GM12878 (cell line): Measurements from ENCODE around the gene G2E3. TPM values are rescaled to one million over a fixed set of nuclear protein-coding genes. Genes with fewer than 3 reads are reported as not detected.

ENCODE experiments used
- ASH2L ChIP-seq: fragments of 300-600, 200-600 bp; sonication (generic); IDR thresholded peaks from 2 replicates; pipeline ENCODE4 v1.6.1; 2017; ENCODE audit warnings: low read depth, mild to moderate bottlenecking, borderline replicate concordance
- BACH1 ChIP-seq: fragments of 450-650 bp; IDR thresholded peaks from 2 replicates; pipeline ENCODE4 v1.6.1; 2017; ENCODE audit warnings: mild to moderate bottlenecking, borderline replicate concordance
- CBFB ChIP-seq: IDR thresholded peaks from 2 replicates; pipeline ENCODE4 v1.6.1; 2016; ENCODE audit warnings: antibody characterized with exemption, low read depth
- CREB1 ChIP-seq: IDR thresholded peaks from 2 replicates; pipeline ENCODE4 v1.6.1; 2012; ENCODE audit warnings: low read depth, mild to moderate bottlenecking, inconsistent platforms
- EP300 ChIP-seq, 2 experiments: fragments of 150-350 bp in 1 of 2; IDR thresholded peaks; 2 replicates each; pipeline ENCODE4 v1.6.1; 2011 to 2012; ENCODE audit warnings: low read depth in 2 of 2, low read length in 2 of 2, borderline replicate concordance in 1 of 2, improper control_type of control experiment in 1 of 2, inconsistent platforms in 1 of 2; ENCODE audit not compliant: control insufficient read depth in 1 of 2
- ESRRA ChIP-seq: IDR thresholded peaks from 2 replicates; pipeline ENCODE4 v1.6.1; 2012; ENCODE audit warnings: mild to moderate bottlenecking, low read length, improper control_type of control experiment
- GATAD2B ChIP-seq: fragments of 450-650 bp; conservative IDR thresholded peaks from 2 replicates; pipeline ENCODE4 v1.6.1; 2017; ENCODE audit warnings: low read depth, mild to moderate bottlenecking, moderate library complexity
- HCFC1 ChIP-seq: fragments of 150-350 bp; IDR thresholded peaks from 2 replicates; pipeline ENCODE4 v1.6.1; 2014; ENCODE audit warnings: low read length
- HDAC2 ChIP-seq: fragments of 200-600 bp; sonication (generic); IDR thresholded peaks from 2 replicates; pipeline ENCODE4 v1.6.1; 2017
- MTA2 ChIP-seq: fragments of 450-650 bp; IDR thresholded peaks from 2 replicates; pipeline ENCODE4 v1.6.1; 2016; ENCODE audit warnings: low read depth, mild to moderate bottlenecking, moderate library complexity
- NFXL1 ChIP-seq: fragments of 450-650 bp; IDR thresholded peaks from 2 replicates; pipeline ENCODE4 v1.6.1; 2017; ENCODE audit warnings: antibody characterized with exemption, mild to moderate bottlenecking, borderline replicate concordance
- PKNOX1 ChIP-seq: fragments of 450-650 bp; IDR thresholded peaks from 2 replicates; pipeline ENCODE4 v1.6.1; 2016; ENCODE audit warnings: mild to moderate bottlenecking
- POLR2AphosphoS5 ChIP-seq: IDR thresholded peaks from 2 replicates; pipeline ENCODE4 v1.6.1; 2011; ENCODE audit warnings: mild to moderate bottlenecking, low read length, inconsistent platforms
- SMAD5 ChIP-seq: IDR thresholded peaks from 2 replicates; pipeline ENCODE4 v1.6.1; 2016; ENCODE audit warnings: antibody characterized with exemption, low read depth
- SPI1 ChIP-seq: IDR thresholded peaks from 2 replicates; pipeline ENCODE4 v1.6.1; 2011; ENCODE audit warnings: low read depth, mild to moderate bottlenecking, low read length, moderate library complexity, borderline replicate concordance; ENCODE audit not compliant: insufficient read depth
- SREBF2 ChIP-seq: IDR thresholded peaks from 2 replicates; pipeline ENCODE4 v1.6.1; 2012; ENCODE audit warnings: mild to moderate bottlenecking, low read length
- SUZ12 ChIP-seq: fragments of 200-600 bp; sonication (generic); IDR thresholded peaks from one replicate; pipeline ENCODE4 v1.6.1; 2018; ENCODE audit warnings: antibody characterized with exemption, mild to moderate bottlenecking; ENCODE audit not compliant: unreplicated experiment
- TAF1 ChIP-seq: IDR thresholded peaks from 2 replicates; pipeline ENCODE4 v1.6.1; 2011; ENCODE audit warnings: mild to moderate bottlenecking, low read depth, low read length, borderline replicate concordance
- TBL1XR1 ChIP-seq: IDR thresholded peaks from 2 replicates; pipeline ENCODE4 v1.6.1; 2012; ENCODE audit warnings: low read depth, low read length, improper control_type of control experiment
- TCF3 ChIP-seq: IDR thresholded peaks from 2 replicates; pipeline ENCODE4 v1.6.1; 2012; ENCODE audit warnings: low read depth, mild to moderate bottlenecking, low read length, borderline replicate concordance; ENCODE audit not compliant: insufficient read depth
- ZNF24 ChIP-seq: fragments of 450-650 bp; IDR thresholded peaks from 2 replicates; pipeline ENCODE4 v1.6.1; 2017; ENCODE audit warnings: antibody characterized with exemption, mild to moderate bottlenecking
- ZZZ3 ChIP-seq: IDR thresholded peaks from 2 replicates; pipeline ENCODE4 v1.6.1; 2011; ENCODE audit warnings: low read depth; ENCODE audit not compliant: control insufficient read depth, insufficient read length
- polyA plus RNA-seq, 11 experiments: library from polyadenylated mRNA; depleted of rRNA in 4 of 11; unstranded in 6 of 11; stranded (reverse) in 5 of 11; fragments of >200 nt; fragmentation: Nextera tagmentation in 4 of 11; fragmentation: Illumina TruSeq in 1 of 11; extraction: Ambion mirVana in 4 of 11; extraction: Trizol in 1 of 11; gene quantifications; 1 replicate in 1 of 11; 2 replicates in 10 of 11; pipeline versions ENCODE4 v1.2.1 to v1.2.3, GENCODE V29; 2011 to 2016; ENCODE audit warnings: inconsistent platforms in 2 of 11, missing spikeins in 2 of 11, low read depth in 1 of 11
- total RNA-seq, 4 experiments: library from RNA; depleted of rRNA in 3 of 4; stranded (reverse); fragments of >200 nt in 3 of 4; fragmentation: Illumina TruSeq in 1 of 4; extraction: Trizol in 1 of 4; gene quantifications; 2 replicates each; pipeline versions ENCODE4 v1.2.1 to v1.2.3, GENCODE V29; 2013 to 2021
- TF ChIP-seq, protein P1 (sequence below): IDR thresholded peaks from 2 replicates; pipeline ENCODE4 v1.6.1; 2011; ENCODE audit warnings: low read depth, low read length, improper control_type of control experiment, borderline replicate concordance
- TF ChIP-seq, protein P2 (sequence below): fragments of 450-650 bp; formaldehyde crosslinking; IDR thresholded peaks from 2 replicates; pipeline ENCODE4 v1.4.0; 2020; ENCODE audit warnings: mild to moderate bottlenecking, moderate library complexity
- TF ChIP-seq, protein P3 (sequence below): IDR thresholded peaks from 2 replicates; pipeline ENCODE4 v1.6.1; 2011; ENCODE audit warnings: low read depth, mild to moderate bottlenecking, low read length, moderate library complexity, borderline replicate concordance; ENCODE audit errors: extremely low read depth

Gene G2E3
- total and polyA plus RNA-seq, 10 of the 15 experiments (the other 5 are each of a cell fraction or from before 2014, with no cell fraction given) = 10.0 to 38.0 (median 21.1) TPM

DNA sequence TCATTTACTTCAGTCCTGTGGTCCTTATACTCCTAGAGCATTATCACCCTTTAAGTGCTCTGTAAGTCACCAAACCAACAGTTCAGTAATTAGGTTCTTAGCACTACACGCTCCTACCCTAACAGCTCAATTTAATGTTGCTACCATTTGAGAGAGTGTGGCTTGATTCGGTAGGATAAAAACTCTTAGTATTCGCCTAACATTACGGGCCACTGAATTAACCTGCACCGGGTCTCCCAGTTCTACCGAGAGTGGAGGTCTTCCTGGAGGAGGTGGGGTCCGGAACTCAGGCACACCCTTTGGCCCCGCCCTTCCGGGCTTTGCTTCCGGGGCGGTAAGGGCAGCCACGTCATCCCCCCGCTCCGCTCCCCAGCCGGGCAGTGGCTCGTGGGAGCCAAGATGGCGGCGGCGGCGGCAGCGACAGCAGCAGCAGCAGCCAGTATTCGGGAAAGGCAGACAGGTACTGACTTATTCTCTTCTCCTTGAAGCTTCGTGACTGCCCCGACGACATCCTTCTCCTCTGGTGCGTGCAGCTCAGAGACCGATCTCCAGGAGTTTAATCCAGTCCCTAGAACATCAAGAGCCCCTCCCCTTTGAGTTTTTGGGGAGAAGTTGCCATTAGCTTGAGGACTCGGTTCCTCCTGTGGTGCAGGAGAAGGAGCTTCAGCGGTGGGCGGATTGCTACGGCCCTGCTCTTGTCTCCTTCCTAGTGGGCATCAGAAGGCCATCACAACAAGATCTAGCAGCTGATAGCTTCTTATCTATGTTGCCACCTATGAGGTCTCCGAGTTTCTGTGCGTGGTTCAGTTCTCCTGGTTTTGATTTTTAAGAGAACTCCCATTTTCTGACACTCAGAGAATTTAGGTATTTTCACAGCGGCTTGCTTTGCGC lies 63.2 kb downstream of the G2E3 start, which contains the start of gene SCFD1 (continued):
- TF ChIP-seq TCF3 (peak; percentile 64; the same call in 1 of the 2 replicates), CREB1 (peak; percentile 93), SPI1 (0 out of 2 replicates have a peak, but pooled peaks have one; percentile 11), SREBF2 (no peak), TAF1 (peak; percentile 96), PKNOX1 (peak; percentile 31; the same call in 1 of the 2 replicates), ZZZ3 (no peak), BACH1 (peak; percentile 65), POLR2AphosphoS5 (peak; percentile 92), CBFB (peak; percentile 62), HDAC2 (no peak), ESRRA (no peak), TBL1XR1 (0 out of 2 replicates have a peak, but pooled peaks have one; percentile 20), MTA2 (peak; percentile 66), ZNF24 (no peak), SMAD5 (peak; percentile 93), EP300 (IDR thresholded peaks at IDR 0.05; ENCODE audit: borderline replicate concordance in 1 of 2, control insufficient read depth in 1 of 2, low read depth in 2 of 2, low read length in 2 of 2) (no peak), SUZ12 (no peak), HCFC1 (peak; percentile 70), NFXL1 (no peak), ASH2L (no peak), GATAD2B (peak; percentile 83)
- TF ChIP-seq, protein P1, sequence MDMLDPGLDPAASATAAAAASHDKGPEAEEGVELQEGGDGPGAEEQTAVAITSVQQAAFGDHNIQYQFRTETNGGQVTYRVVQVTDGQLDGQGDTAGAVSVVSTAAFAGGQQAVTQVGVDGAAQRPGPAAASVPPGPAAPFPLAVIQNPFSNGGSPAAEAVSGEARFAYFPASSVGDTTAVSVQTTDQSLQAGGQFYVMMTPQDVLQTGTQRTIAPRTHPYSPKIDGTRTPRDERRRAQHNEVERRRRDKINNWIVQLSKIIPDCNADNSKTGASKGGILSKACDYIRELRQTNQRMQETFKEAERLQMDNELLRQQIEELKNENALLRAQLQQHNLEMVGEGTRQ = no peak
- TF ChIP-seq, protein P2, sequence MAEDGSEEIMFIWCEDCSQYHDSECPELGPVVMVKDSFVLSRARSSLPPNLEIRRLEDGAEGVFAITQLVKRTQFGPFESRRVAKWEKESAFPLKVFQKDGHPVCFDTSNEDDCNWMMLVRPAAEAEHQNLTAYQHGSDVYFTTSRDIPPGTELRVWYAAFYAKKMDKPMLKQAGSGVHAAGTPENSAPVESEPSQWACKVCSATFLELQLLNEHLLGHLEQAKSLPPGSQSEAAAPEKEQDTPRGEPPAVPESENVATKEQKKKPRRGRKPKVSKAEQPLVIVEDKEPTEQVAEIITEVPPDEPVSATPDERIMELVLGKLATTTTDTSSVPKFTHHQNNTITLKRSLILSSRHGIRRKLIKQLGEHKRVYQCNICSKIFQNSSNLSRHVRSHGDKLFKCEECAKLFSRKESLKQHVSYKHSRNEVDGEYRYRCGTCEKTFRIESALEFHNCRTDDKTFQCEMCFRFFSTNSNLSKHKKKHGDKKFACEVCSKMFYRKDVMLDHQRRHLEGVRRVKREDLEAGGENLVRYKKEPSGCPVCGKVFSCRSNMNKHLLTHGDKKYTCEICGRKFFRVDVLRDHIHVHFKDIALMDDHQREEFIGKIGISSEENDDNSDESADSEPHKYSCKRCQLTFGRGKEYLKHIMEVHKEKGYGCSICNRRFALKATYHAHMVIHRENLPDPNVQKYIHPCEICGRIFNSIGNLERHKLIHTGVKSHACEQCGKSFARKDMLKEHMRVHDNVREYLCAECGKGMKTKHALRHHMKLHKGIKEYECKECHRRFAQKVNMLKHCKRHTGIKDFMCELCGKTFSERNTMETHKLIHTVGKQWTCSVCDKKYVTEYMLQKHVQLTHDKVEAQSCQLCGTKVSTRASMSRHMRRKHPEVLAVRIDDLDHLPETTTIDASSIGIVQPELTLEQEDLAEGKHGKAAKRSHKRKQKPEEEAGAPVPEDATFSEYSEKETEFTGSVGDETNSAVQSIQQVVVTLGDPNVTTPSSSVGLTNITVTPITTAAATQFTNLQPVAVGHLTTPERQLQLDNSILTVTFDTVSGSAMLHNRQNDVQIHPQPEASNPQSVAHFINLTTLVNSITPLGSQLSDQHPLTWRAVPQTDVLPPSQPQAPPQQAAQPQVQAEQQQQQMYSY (CRISPR knock-in tag) = no peak
- TF ChIP-seq, protein P3, sequence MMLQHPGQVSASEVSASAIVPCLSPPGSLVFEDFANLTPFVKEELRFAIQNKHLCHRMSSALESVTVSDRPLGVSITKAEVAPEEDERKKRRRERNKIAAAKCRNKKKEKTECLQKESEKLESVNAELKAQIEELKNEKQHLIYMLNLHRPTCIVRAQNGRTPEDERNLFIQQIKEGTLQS = no peak
